ENCODE data around the gene TCF21.

DNA sequence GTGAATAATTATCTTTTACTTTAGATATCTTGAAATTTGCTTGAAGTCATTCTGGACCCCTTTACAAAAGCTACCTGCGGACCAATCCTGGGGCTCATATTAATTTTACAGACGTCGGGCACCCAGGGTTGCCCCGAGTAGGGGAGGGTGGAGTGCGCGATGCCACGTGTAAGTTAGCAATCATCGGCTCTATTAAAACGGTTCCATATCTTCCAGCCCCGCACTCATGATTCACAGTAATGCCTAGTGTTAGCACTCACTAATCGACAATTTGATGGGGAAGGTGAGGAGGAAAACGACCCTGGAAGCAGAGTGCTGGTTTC lies 34.9 kb upstream of the TCF21 start:
- TF ChIP-seq, protein P1, sequence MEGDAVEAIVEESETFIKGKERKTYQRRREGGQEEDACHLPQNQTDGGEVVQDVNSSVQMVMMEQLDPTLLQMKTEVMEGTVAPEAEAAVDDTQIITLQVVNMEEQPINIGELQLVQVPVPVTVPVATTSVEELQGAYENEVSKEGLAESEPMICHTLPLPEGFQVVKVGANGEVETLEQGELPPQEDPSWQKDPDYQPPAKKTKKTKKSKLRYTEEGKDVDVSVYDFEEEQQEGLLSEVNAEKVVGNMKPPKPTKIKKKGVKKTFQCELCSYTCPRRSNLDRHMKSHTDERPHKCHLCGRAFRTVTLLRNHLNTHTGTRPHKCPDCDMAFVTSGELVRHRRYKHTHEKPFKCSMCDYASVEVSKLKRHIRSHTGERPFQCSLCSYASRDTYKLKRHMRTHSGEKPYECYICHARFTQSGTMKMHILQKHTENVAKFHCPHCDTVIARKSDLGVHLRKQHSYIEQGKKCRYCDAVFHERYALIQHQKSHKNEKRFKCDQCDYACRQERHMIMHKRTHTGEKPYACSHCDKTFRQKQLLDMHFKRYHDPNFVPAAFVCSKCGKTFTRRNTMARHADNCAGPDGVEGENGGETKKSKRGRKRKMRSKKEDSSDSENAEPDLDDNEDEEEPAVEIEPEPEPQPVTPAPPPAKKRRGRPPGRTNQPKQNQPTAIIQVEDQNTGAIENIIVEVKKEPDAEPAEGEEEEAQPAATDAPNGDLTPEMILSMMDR (IDR thresholded peaks at IDR 0.05): no peak
- no peak for TF ChIP-seq POLR2A (IDR thresholded peaks at IDR 0.05)

Measured in gastroesophageal sphincter (tissue), 3 donors.